HG02588 (cell line): ENCODE measurements around the gene CCL2.

Experiments used
- ATAC-seq: cut with Tn5 transposase; IDR thresholded peaks from one replicate; pipeline ENCODE4 v1.9.1; 2021; ENCODE audit warnings: mild to moderate bottlenecking, moderate library complexity; ENCODE audit not compliant: unreplicated experiment

Gene CCL2

DNA sequence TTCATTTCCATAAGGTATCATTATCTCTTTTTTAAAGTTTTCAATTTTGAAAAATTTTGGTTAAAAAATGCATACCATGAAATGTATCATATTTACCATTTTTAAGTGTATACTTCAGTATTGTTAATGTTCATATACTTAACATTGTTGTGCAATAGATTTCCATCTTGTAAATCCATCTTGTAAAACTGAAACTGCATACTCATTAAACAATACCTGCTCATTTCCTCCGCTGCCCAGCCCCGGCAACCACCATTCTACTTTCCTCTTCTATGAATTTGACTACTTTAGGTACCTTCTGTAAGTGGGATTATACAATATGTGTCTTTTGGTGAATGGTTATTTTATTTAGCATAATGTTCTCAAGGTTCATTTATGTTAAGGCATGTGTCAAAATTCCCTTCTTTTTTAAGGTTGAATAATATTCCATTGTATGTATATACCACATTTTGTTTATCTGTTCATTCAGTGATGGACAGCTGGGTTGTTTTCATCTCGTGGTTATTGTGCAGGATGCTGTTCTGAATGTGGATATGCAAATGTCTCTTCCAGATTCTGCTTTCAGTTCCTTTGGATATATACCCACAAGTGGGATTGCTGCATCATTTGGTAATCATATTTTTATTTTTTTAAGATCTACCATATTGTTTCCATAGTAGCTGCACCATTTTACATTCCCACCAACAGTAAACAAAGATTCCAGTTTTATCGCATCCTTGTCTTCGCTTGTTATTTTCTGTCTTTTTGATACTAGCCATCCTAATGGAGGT, 6.7 kb downstream of the CCL2 start:
- no peak for ATAC-seq

- no peak for ATAC-seq
These were observed 10.6 kb downstream of the CCL2 start for GRCh38 chr17:34265711-34266110.

DNA sequence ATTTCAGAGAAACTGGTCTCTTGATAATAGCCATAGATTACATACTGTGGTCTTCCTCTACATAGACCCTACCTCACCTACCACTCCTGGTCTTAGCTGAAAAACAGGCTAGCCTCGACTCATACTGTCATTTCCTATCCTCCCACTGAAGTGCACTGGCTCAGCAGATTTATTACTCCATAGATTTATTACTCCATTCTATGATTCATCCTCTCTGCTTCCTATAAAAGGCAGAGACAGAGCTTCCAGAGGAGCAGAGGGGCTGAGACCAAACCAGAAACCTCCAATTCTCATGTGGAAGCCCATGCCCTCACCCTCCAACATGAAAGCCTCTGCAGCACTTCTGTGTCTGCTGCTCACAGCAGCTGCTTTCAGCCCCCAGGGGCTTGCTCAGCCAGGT, 14.9 kb downstream of the CCL2 start, which contains the start of gene CCL7:
TSS of gene CCL7 (plus strand) at position 253 of the 400 bp plus-strand sequence. CDS start at position 323, 70 bp downstream.
- ATAC-seq = no peak

- ATAC-seq = no peak
These were observed 20.8 kb downstream of the CCL2 start for GRCh38 chr17:34275881-34276280.

GRCh38 chr17:34276826-34277225, 21.7 kb downstream of the CCL2 start:
- no peak for ATAC-seq

DNA sequence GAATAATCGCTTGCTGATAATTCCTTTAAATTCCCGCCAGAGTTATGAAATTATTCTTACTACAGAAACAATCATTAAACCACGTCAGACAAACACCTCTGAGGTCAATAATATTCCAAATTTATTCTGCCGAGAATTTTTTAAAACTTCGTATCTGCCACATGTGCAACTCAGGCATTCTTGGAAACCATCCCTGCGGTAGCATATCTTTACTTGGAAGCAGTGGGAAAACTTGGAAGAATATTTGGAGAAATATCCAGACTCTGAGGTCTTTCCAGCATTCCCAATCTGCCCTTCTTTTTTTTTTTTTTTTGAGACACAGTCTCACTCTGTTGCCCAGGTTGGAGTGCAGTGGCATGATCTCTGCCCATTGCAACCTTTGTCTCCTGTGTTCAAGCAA, 28.5 kb downstream of the CCL2 start:
- ATAC-seq = no peak

GRCh38 chr17:34285286-34285792, 30.3 kb downstream of the CCL2 start, which contains the start of gene CCL11:
TSS of gene CCL11 (plus strand) at chr17:34285742. CDS start at chr17:34285809, 67 bp downstream.
- no peak for ATAC-seq

- ATAC-seq = no peak
These were observed 32.8 kb downstream of the CCL2 start for GRCh38 chr17:34287875-34288274.

GRCh38 chr17:34290586-34290985, 35.5 kb downstream of the CCL2 start:
- ATAC-seq = no peak

GRCh38 chr17:34291721-34292348, 36.8 kb downstream of the CCL2 start:
- no peak for ATAC-seq

DNA sequence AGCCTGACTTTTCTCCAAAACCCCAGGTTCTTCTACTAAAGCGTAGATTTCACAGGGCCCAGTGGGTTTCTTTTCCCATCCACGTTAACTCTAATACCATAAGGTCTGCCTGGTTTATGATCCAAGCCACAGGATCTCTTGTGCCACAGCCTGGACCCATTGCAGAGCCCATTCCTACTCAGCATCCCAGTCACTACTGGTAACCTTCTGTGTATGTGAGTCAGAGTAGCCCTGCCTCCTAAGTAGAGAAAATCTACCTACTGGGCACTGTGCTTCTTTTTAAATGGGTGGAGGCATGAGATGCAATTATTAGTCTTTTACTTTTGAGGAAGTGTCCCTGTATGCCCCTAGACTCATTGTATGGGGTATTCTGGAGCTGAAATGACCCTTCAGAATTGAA, 43.9 kb downstream of the CCL2 start:
- ATAC-seq = no peak

GRCh38 chr17:34299956-34300577, 45.0 kb downstream of the CCL2 start:
- no peak for ATAC-seq

- ATAC-seq = no peak
These were observed 45.7 kb downstream of the CCL2 start for GRCh38 chr17:34300652-34301370.

DNA sequence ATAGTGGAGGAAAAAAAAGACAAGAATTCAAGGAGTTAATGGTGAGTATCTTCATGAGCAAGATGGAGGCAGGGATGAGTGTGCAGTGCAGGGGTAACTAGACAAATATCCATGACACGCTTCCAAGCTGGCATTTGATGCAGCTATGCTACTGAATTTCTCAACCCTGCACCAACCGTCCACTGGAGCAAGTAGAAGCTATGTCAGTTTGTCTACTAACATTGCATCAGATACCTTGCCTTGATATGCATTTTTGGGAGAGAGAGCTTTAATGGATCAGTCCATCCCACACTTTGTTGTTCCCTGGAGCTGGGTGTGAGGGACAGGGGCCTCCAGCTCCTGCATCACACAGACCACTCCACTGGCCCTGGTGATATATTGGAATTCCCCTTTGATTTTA, 46.9 kb downstream of the CCL2 start:
- ATAC-seq = no peak

- ATAC-seq = no peak
These were observed 47.6 kb downstream of the CCL2 start for GRCh38 chr17:34302636-34303035.

DNA sequence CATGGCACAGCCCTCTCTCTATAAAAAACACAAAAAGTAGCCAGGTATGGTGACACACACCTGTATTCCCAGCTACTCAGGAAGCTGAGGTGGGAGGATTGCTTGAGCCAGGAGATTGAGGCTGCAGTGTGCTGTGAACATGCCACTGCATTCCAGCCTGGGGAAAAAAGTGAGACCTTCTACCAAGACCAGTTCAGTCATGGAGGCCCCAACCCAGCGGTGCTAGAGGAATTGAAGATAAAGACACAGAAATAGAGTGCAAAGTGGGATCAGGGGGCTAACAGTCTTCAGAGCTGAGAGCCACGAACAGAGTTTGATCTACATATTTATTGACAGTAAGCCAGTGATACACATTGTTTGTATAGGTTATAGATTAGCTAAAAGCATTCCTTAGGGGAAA, 48.5 kb downstream of the CCL2 start:
- ATAC-seq = no peak

DNA sequence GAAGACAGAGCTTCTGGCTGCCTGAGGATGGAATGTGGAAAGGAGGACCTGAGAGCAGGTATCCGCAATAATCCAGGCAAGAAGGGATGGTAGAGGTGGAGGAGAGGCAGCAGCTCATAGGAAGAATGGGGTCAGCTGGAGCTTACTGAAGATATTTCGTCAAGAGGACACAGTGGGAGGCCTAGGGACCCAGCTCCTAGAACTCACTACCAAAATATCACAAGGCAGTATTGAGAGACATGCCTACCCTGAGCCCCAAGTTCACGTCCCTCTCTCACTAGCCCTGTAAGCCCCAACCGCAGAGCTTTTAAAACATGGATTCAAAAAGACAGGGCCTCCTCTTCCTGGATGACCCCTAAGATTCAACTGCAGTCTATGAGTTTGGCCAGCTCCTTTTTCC, 50.0 kb downstream of the CCL2 start:
- ATAC-seq = no peak

GRCh38 chr17:34305606-34306005, 50.5 kb downstream of the CCL2 start:
- ATAC-seq = no peak

DNA sequence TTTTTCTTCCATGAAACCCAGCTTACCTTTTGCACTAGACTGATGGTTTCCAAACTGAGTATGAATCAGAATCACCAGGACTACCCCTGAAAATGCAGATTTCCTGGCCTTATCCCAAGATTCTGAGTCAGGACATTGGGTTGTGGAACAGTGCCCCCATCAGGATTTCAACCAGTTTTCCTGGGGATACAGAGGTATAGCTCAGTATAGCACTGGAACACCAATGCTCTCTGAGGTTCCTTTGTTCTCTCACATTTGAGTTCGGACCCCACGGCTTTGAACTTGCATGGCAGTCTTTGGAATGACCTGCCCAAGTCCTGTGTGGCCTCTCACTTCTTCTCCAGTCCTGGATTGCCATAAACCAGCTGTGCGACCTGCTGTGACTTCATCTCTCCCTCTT, 51.4 kb downstream of the CCL2 start:
- ATAC-seq = no peak
